Measurements from ENCODE around the gene GON7. TPM values are rescaled to one million over a fixed set of nuclear protein-coding genes. Genes with fewer than 3 reads are reported as not detected.

Gene GON7
- total and polyA plus RNA-seq, 7 donors = 8.6 to 80.7 (median 20.2) TPM

DNA sequence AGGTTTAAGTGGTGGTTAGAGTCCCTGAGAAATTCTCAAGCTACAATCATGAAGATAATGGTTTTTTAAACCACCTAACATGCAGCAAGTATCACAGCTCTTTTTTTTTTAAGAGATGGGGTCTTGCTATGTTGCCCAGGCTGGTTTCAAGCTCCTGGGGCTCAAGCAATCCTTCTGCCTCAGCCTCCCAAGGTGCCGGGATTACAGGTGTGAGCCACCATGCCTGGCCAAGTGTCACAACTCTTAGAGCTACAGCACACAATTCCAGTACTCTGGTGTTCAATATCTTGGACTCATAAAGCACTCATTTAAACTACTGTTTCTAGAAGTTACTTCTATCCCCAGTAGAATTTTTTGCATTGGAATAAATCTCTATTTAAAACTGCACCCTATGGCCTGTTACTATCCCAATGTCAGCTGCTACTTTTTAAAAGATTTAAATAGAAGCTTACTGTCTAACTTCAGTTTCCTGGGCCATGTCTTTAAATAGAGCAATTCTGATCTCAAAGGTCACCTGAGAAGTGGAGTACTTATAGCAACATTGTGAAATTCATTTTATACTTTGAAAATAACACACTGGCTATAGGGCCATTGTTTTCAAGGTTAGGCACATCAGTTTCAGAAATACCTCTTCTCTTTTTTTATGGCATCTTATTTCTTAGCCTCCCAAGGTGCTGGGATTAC, 11.4 kb downstream of the GON7 start:
- no peak overlapping the region for H3K27ac ChIP-seq
- no peaks in the 10 kb centered on the region for H3K27me3 ChIP-seq
- WGBS, 2 donors = 49 to 86% methylated on average over 1 of the region's 1 CpG
- H3K4me1 ChIP-seq = no peaks in the 10 kb centered on the region
- TF ChIP-seq, protein P1, sequence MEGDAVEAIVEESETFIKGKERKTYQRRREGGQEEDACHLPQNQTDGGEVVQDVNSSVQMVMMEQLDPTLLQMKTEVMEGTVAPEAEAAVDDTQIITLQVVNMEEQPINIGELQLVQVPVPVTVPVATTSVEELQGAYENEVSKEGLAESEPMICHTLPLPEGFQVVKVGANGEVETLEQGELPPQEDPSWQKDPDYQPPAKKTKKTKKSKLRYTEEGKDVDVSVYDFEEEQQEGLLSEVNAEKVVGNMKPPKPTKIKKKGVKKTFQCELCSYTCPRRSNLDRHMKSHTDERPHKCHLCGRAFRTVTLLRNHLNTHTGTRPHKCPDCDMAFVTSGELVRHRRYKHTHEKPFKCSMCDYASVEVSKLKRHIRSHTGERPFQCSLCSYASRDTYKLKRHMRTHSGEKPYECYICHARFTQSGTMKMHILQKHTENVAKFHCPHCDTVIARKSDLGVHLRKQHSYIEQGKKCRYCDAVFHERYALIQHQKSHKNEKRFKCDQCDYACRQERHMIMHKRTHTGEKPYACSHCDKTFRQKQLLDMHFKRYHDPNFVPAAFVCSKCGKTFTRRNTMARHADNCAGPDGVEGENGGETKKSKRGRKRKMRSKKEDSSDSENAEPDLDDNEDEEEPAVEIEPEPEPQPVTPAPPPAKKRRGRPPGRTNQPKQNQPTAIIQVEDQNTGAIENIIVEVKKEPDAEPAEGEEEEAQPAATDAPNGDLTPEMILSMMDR (IDR thresholded peaks at IDR 0.05) = no peak
- TF ChIP-seq EP300 (IDR thresholded peaks at IDR 0.05) = no peak
- TF ChIP-seq POLR2AphosphoS5 (IDR thresholded peaks at IDR 0.05) = no peak
- TF ChIP-seq POLR2A (IDR thresholded peaks at IDR 0.05) = no peak
- H3K36me3 ChIP-seq = no peaks in the 10 kb centered on the region
- no peak overlapping the region for H3K4me3 ChIP-seq
- no peaks in the 10 kb centered on the region for H3K9me3 ChIP-seq
- DNase-seq = no peak
- intact Hi-C loops (cut with DNase I) = no loop called here

DNA sequence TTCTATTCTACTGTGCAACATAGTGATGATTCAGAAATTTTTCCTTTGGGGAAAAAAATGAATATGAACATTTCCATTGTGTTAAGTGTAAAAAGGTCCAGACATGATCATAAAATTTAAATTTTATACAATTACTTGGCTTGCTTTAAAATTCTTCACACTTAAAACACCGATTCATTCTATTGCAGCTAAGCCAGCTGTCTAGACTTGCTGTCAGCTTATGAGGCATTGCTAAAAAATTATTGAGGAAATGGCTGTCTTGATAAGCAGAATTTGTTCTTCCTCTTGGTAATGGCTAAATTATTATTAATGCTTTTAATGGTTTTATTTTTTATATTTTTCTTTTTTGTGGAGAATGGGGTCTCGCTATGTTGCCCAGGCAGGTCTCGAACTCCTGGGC, 19.9 kb downstream of the GON7 start:
- Histone ChIP-seq H3K36me3 (peaks cover 0 to 27% (median 0%) of the 10 kb centered on the region in 4 donors), H3K9me3 (no peaks in the 10 kb centered on the region), H3K27ac (no peak overlapping the region), H3K4me1 (peaks cover 0 to 35% (median 31%) of the 10 kb centered on the region in 4 donors), H3K27me3 (no peaks in the 10 kb centered on the region), H3K4me3 (no peak overlapping the region)
- no peak for DNase-seq
- 96 to 99% methylated on average over 3 of the region's 3 CpGs for WGBS, 2 donors
- intact Hi-C loops (cut with DNase I) = no loop called here
- TF ChIP-seq, protein P1 (IDR thresholded peaks at IDR 0.05) = no peak
- TF ChIP-seq POLR2AphosphoS5 (IDR thresholded peaks at IDR 0.05) (no peak), EP300 (IDR thresholded peaks at IDR 0.05) (no peak), POLR2A (IDR thresholded peaks at IDR 0.05) (no peak)

DNA sequence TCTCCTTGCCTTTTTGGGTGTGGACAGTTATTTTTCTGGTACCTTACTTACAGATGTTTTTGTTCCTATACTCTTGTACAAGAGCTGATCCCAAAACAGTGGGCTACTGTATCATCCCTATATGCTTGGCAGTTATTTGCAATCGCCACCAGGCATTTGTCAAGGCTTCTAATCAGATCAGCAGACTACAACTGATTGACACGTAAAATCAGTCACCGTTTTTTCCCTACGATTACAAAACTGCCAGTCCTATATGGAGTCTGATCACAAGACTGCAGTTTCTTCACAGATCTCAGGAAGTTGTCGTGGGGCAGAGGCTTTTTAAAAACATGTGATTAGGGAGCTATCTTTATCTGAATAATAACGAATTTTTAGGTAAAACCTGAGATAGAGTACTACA, 20.4 kb downstream of the GON7 start:
- intact Hi-C loops (cut with DNase I) = no loop called here
- Histone ChIP-seq H3K4me3 (no peak overlapping the region), H3K4me1 (peaks cover 0 to 35% (median 31%) of the 10 kb centered on the region in 4 donors), H3K9me3 (no peaks in the 10 kb centered on the region), H3K36me3 (peaks cover 0 to 32% (median 0%) of the 10 kb centered on the region in 4 donors), H3K27me3 (no peaks in the 10 kb centered on the region), H3K27ac (peak overlapping the region; percentile 12 to 96 (median 96))
- TF ChIP-seq, protein P1 (IDR thresholded peaks at IDR 0.05) = no peak
- TF ChIP-seq POLR2A (IDR thresholded peaks at IDR 0.05) (no peak), POLR2AphosphoS5 (IDR thresholded peaks at IDR 0.05) (no peak), EP300 (IDR thresholded peaks at IDR 0.05) (no peak)
- 79 to 81% methylated on average over 6 of the region's 6 CpGs for WGBS, 2 donors
- DNase-seq = no peak

DNA sequence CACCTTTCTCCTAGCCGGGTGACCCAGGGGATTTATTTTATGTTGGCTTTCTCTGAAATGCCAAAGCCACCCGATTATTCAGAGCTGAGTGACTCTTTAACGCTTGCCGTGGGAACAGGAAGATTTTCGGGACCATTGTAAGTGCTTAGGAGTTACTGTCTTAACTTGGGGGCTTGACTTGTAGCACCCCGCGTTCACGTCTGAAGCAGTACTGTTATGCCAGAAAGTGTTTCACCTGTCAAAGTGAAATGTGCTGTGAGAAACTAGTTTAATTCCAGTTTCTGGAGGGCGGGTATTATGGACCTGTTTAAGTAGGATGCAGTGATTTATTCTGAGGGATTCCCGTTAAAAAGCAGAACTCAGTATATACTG, 21.5 kb downstream of the GON7 start:
- no peak for TF ChIP-seq POLR2AphosphoS5 (IDR thresholded peaks at IDR 0.05)
- no peak for TF ChIP-seq EP300 (IDR thresholded peaks at IDR 0.05)
- TF ChIP-seq POLR2A (IDR thresholded peaks at IDR 0.05) = no peak
- TF ChIP-seq, protein P1 (IDR thresholded peaks at IDR 0.05) = no peak

More for the DNA sequence above, 21.5 kb downstream of the GON7 start:
- Histone ChIP-seq H3K9me3 (no peaks in the 10 kb centered on the region), H3K4me3 (peak overlapping the region; percentile 89 to 99 (median 92)), H3K27me3 (no peaks in the 10 kb centered on the region), H3K36me3 (peaks cover 0 to 34% (median 0%) of the 10 kb centered on the region in 4 donors), H3K4me1 (peaks cover 0 to 35% (median 31%) of the 10 kb centered on the region in 4 donors), H3K27ac (peak overlapping the region; percentile 95 to 97 (median 96))
- DNase-seq = no peak
- intact Hi-C loops (cut with DNase I) = no loop called here
- 0% methylated on average over 10 of the region's 10 CpGs for WGBS, 2 donors

Data from sigmoid colon (tissue), 7 donors.